GM06990 (cell line): ENCODE measurements around the gene AEBP2.
"Not testable (repeated sequence)": the region's sequence is repeated elsewhere in the genome, so short reads cannot be mapped to it uniquely, and the experiment has no call there.

Experiments used
- DNase-seq: peaks from one replicate; pipeline ENCODE4 v3.0.0-alpha.2; 2011; ENCODE audit not compliant: insufficient read length; ENCODE audit errors: extremely low read depth
- H3K27me3 ChIP-seq: replicated peaks from 2 replicates; pipeline ENCODE4 v1.6.0; 2011; ENCODE audit warnings: low read length; ENCODE audit not compliant: control insufficient read depth, insufficient read depth
- H3K36me3 ChIP-seq: 2 replicates; pipeline ENCODE4 v1.5.1; 2011; ENCODE audit warnings: low read length; ENCODE audit not compliant: control insufficient read depth, insufficient read depth
- H3K4me3 ChIP-seq: replicated peaks from 2 replicates; pipeline ENCODE4 v1.5.1; 2011; ENCODE audit warnings: low read depth, mild to moderate bottlenecking, control low read depth, low read length
- TF ChIP-seq, protein P1 (sequence below): IDR thresholded peaks from 2 replicates; pipeline ENCODE4 v1.5.1; 2011; ENCODE audit warnings: low read length, control low read depth, mild to moderate bottlenecking, inconsistent platforms; ENCODE audit not compliant: insufficient read depth, poor library complexity, severe bottlenecking

Gene AEBP2

DNA sequence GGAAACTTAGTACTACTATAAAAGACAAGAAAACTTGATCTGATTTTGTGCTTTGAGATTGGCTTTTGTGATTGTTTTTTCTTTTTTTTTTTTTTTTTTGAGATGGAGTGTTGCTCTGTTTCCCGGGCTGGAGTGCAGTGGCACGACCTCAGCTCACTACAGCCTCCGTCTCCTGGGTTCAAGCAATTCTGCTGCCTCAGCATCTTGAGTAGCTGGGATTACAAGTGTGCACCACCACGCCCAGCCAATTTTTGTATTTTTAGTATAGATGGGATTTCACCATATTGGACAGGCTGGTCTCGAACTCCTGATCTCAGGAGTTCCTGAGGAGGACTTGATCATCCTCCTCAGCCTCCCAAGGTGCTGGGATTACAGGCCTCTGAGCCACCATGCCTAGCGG lies 26.4 kb downstream of the AEBP2 start:
- TF ChIP-seq, protein P1, sequence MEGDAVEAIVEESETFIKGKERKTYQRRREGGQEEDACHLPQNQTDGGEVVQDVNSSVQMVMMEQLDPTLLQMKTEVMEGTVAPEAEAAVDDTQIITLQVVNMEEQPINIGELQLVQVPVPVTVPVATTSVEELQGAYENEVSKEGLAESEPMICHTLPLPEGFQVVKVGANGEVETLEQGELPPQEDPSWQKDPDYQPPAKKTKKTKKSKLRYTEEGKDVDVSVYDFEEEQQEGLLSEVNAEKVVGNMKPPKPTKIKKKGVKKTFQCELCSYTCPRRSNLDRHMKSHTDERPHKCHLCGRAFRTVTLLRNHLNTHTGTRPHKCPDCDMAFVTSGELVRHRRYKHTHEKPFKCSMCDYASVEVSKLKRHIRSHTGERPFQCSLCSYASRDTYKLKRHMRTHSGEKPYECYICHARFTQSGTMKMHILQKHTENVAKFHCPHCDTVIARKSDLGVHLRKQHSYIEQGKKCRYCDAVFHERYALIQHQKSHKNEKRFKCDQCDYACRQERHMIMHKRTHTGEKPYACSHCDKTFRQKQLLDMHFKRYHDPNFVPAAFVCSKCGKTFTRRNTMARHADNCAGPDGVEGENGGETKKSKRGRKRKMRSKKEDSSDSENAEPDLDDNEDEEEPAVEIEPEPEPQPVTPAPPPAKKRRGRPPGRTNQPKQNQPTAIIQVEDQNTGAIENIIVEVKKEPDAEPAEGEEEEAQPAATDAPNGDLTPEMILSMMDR = no peak
- H3K27me3 ChIP-seq = no peaks in the 10 kb centered on the region
- H3K4me3 ChIP-seq = no peak overlapping the region
- no peak for DNase-seq
- H3K36me3 ChIP-seq = peaks cover 3% of the 10 kb centered on the region

DNA sequence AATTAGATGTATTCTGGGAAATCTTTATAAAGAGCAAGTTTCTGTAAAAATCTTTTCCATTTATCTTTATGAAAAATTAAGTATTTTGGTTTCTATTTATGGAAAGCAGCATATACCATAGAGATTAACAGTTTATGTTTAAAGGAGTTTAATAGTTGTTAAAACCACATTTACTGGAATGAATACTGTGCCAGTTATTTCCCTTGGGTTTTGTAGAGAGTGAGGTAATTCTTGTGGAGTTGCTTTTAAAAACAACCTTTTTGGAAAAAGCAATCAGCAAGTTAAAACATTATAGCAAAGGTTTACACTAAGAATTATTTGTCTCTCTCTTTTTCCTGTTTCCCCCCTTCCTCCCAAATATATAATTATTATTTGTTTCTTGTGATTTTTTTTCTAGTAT lies 34.9 kb downstream of the AEBP2 start:
- H3K4me3 ChIP-seq = no peak overlapping the region
- TF ChIP-seq, protein P1 = no peak
- DNase-seq = no peak
- H3K36me3 ChIP-seq = peaks cover 2% of the 10 kb centered on the region
- H3K27me3 ChIP-seq = no peaks in the 10 kb centered on the region

DNA sequence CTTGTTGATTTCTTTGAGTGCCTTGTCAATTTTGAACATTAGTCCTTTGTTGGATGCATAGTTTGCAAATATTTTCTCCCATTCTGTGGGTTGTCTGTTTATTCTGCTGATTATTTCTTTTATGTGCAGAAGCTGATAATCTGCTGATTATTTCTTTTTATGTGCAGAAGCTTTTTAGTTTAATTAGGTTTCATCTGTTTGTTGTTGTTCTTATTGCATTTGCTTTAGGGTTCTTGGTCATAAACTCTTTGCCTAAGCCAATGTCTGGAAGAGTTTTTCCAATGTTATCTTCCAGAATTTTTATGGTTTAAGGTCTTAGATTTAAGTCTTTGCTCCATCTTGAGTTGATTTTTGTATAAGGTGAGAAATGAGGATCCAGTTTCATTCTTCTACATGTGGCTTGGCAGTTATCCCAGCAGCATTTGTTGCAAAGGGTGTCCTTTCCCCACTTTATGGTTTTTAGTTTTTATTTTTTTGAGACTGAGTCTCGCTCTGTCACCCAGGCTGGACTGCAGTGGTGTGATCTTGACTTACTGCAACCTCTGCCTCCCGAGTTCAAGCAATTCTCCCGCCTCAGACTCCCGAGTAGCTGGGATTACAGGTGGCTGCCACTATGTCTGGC lies 36.7 kb downstream of the AEBP2 start:
- not testable (repeated sequence) for H3K27me3 ChIP-seq, DNase-seq, H3K4me3 ChIP-seq, H3K36me3 ChIP-seq

DNA sequence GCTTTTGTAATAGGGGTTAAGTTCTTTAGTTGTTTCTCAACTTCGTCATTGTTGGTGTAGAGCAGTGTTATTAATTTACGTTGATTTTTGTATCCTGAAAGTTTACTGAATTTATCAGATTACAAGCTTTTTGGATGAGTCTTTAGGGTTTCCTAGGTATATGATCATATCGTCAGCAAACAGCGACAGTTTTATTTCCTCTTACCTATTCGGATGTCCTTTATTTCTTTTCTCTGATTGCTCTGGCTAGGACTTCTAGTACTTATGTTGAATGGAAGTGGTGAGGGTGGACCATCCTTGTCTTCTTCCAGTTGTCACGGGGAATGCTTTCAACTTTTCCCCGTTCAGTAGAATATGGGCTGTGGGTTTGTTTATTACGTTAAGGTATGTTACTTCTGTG lies 37.8 kb downstream of the AEBP2 start:
- TF ChIP-seq, protein P1 = no peak
- Histone ChIP-seq H3K27me3 (no peaks in the 10 kb centered on the region), H3K36me3 (peaks cover 2% of the 10 kb centered on the region), H3K4me3 (no peak overlapping the region)
- DNase-seq = no peak

DNA sequence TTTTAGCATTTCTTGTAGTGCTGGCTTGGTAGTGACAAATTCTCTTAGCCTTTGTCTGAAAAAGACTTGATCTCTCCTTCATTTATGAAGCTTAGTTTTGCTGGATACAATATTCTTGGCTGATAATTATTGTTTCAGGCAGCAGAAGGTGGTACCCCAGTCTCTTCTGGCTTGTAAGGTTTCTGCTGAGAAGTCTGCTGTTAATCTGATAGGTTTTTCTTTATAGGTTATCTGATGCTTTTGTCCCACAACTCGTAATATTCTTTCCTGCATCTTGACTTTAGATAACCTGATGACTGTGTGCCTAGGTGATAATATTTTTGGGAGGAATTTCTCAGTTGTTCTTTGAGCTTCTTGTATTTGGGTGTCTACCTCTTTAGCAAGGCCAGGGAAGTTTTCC lies 41.2 kb downstream of the AEBP2 start:
- TF ChIP-seq, protein P1 = no peak
- no peak for DNase-seq
- Histone ChIP-seq H3K27me3 (no peaks in the 10 kb centered on the region), H3K4me3 (no peak overlapping the region), H3K36me3 (peaks cover 3% of the 10 kb centered on the region)

DNA sequence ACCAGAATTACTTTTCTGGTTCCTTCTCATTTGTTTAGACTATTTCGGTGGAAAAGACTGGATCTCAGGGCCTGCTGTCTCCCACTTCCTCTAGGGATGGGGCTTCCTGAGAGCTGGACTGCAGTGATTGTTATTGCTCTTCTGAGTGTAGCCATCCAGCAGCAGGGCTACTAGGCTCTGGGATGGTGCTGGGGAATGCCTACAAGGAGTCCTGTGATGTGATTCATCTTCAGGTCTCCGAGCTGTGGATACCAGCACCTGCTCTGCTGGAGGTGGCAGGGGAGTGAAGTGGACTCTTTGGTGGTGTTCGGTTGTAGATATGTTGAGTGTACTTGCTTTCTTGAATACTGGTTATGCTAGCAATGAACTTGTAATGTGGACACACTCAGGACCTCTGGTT lies 42.7 kb downstream of the AEBP2 start:
- H3K36me3 ChIP-seq = peaks cover 5% of the 10 kb centered on the region
- H3K4me3 ChIP-seq = no peak overlapping the region
- DNase-seq = no peak
- TF ChIP-seq, protein P1 = no peak
- no peaks in the 10 kb centered on the region for H3K27me3 ChIP-seq
